GM18526 (cell line): ENCODE data around the gene MARK1.

Experiments used
- POLR2A ChIP-seq: IDR thresholded peaks from 3 replicates; pipeline ENCODE4 v1.6.1; 2011; ENCODE audit not compliant: insufficient read length; ENCODE audit errors: extremely low read depth

Gene MARK1

DNA sequence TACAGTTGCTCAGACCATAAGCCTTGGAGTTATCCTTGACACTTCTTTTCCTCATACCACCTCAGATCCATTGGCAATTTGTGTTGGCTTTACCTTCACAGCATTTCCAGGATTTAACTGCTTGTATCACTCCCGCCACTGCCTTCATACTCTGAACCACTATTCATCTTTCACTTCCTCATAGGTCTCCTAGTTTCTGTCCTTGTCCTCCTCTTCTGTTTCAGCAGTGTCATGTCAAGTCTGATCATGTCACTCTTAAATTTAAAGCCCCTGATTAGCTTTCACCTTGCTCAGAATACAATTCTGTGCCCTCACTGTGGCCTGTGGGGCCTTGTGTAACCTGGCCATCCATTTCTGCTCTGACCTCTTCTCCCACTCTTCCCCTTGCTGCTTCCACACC lies 127.6 kb downstream of the MARK1 start:
- TF ChIP-seq POLR2A = no peak

- no peak for TF ChIP-seq POLR2A
These were observed 128.2 kb downstream of the MARK1 start for GRCh38 chr1:220655961-220656740.

GRCh38 chr1:220666349-220666748 lies 138.4 kb downstream of the MARK1 start:
- no peak for TF ChIP-seq POLR2A

DNA sequence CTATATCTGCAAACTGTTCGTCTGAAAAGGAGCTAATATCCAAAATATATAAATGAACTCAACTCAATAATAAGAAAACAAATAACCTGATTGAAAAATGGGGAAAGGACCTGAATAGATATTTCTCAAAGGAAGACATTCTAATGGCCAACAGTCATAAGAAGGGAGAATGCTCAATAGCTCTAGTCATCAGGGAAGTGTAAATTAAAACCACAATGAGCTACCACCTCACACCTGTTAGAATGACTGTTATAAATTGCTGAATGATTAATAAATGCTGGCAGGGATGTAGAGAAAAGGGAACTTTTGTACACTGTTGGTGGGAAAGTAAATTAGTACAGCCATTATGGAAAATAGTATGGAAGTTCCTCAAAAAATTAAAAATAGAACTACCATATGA lies 141.1 kb downstream of the MARK1 start:
- no peak for TF ChIP-seq POLR2A

GRCh38 chr1:220670365-220670764 lies 142.4 kb downstream of the MARK1 start:
- no peak for TF ChIP-seq POLR2A

DNA sequence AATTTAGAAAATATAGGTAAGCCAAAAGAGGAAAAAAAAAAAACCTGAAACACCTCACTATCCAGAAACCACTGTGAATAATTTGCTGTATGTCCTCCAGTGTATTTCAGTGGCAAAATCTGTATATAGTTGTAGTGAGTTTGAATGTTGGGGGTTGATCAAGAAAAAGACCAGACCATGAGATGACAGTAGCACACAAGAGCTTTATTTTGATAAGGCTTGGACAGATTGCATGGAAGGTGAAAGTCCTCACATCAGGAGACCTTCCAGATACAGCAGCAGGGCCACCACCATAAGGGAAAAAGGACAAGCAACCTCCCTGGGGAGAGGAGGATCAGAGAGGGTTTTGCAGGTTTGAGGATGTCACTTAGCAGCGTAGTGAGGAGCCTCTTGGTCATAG lies 146.0 kb downstream of the MARK1 start:
- no peak for TF ChIP-seq POLR2A

GRCh38 chr1:220677251-220677650 lies 149.3 kb downstream of the MARK1 start:
- no peak for TF ChIP-seq POLR2A

DNA sequence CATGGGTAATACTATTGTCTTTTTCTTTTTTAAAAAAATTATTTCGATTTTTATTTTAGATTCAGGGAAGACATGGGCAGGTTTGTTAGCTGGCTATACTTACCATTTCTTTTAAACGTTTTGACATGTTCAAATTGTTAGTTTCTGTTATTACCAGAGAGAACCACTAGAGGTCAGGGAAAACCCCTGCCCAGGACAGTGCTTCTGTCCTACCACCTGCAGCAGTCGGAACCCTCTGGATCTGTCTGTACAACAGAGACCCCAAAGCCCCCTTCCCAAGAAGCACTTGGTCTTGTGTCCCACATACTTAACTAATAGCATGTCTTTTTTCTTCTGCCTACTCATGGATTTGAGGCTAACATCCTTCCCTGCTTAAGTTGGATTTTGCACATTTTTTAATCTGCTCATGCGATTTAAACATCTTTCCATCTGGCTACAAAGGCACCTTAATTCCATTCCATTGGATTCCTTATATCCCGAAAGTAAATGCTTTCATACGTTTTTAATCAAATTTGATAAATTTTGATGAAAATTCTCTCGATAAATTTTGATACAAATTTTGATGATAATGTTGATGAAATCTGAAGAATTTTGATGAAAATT lies 152.2 kb downstream of the MARK1 start:
- no peak for TF ChIP-seq POLR2A

- TF ChIP-seq POLR2A = no peak
These were observed 153.4 kb downstream of the MARK1 start for GRCh38 chr1:220681220-220681880.

- no peak for TF ChIP-seq POLR2A
These were observed 155.1 kb downstream of the MARK1 start for GRCh38 chr1:220682901-220683576.

DNA sequence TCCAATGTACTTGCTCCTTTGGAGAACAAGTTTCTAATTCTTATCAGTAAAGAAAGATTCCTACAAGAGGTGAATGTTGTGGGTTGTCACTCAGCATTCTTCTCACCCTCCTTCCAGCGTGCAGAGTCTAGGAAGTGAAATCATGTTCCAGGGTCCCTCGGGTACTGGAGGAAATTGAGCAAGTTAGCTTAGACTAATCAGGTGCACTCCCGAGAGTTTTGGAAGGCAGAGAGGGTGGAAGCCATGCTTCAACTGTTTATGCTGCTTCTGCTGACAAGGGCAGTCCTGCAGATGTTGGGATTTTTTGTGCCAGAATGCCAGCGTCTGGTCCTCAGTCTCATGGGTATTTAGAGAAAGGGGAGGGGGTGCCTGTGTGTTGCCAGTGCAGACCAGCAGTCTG lies 157.0 kb downstream of the MARK1 start:
- TF ChIP-seq POLR2A = no peak

DNA sequence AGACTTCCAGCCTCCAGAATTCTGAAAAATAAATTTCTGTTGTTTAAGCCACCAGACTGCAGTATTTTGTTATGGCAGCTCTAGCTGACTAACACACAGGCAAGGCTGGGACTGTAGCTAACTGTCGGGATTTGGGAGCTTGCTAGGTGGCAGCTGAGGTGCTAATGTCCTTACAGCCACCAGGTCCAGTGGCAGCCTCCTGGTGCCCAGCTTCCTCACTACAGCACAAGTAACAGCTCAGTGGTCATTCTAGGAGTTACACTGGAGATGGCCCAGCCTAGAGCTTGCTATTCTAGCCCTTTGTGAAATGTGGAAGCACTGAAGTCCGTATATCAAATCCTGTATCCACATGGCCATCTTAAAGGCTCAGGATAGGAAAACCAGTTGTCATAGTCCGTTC lies 157.9 kb downstream of the MARK1 start:
- no peak for TF ChIP-seq POLR2A

DNA sequence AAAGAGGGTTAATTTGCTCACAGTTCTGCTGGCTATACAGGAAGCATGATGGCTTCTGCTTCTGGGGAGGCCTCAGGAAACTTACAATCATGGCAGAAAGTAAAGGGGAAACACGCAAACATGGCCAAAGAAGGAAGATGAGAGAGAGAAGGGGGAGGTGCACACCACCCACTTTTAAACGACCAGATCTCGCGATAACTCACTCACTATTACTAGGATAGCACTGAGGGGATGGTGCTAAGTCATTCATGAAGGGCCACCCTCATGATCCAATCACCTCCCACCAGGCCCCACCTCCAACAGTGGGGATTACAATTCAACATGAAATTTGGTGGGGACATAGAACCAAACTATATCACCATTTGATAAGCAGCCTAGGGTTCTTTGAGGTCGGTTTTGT lies 159.9 kb downstream of the MARK1 start:
- TF ChIP-seq POLR2A = no peak

GRCh38 chr1:220689666-220690065 lies 161.7 kb downstream of the MARK1 start:
- no peak for TF ChIP-seq POLR2A

DNA sequence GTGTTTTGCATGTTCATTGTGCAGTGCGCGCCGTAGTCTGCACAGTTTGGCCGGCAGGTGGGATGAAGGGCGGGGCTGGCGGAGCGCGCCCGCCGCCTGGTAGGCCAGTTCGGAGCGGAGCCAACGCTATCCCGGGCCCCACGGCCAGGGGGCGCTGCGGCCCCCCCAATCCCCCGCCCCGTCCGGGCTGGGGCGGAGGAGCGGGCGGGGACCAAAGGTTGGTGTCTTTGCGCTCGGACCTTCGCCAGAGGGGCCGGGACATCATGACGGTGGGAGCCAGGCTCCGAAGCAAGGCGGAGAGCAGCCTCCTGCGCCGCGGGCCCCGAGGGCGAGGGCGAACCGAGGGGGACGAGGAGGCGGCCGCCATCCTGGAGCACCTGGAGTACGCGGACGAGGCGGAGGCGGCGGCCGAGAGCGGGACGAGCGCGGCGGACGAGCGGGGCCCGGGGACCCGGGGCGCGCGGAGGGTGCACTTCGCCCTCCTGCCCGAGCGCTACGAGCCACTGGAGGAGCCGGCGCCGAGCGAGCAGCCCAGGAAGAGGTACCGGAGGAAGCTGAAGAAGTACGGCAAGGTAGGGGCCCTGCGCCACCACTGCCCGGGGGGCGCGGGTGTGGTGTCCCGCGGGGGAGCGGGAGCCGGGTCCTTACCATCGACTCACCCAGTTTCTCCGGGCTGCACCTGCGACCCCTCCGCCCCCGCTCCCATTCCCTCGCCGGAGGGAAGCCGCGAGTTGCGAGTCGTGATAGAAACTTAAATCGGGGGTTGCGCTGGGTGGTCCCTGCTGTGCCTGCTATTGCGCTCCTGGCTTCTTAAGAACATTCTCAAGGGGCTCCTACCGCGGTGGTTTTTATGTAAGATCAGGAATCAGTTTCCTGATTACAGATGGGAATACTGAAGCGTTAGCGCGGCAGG lies 162.5 kb downstream of the MARK1 start, which contains the start of gene C1orf115:
Gene C1orf115, plus strand, starts transcription at position 224 of the 913 bp plus-strand sequence. Its CDS starts 40 bp downstream, at position 264.
- TF ChIP-seq POLR2A = peak; percentile 18
